H1 (cell line): Measurements from ENCODE around the gene ZNF582. TPM values are rescaled to one million over a fixed set of nuclear protein-coding genes. Genes with fewer than 3 reads are reported as not detected.

Experiments
- ASH2L ChIP-seq: fragments of 200-600, 300-600 bp; sonication (generic); IDR thresholded peaks from one replicate; pipeline ENCODE4 v1.7.1; 2017; ENCODE audit warnings: low read length
- CBX5 ChIP-seq: fragments of 300-800, 300-1000 bp; sonication (generic); IDR thresholded peaks from 2 replicates; pipeline ENCODE4 v1.7.1; 2016; ENCODE audit warnings: antibody characterized with exemption, low read length, low read depth
- CTBP2 ChIP-seq: IDR thresholded peaks from 2 replicates; pipeline ENCODE4 v1.7.0; 2011; ENCODE audit warnings: borderline replicate concordance, mild to moderate bottlenecking, moderate library complexity, mixed read lengths, low read length; ENCODE audit not compliant: insufficient read depth, insufficient read length
- EP300 ChIP-seq, 2 experiments: IDR thresholded peaks; 1 replicate in 1 of 2; 2 replicates in 1 of 2; pipeline ENCODE4 v1.6.1; 2011 to 2012; ENCODE audit warnings: low read depth in 2 of 2, low read length in 2 of 2, mild to moderate bottlenecking in 2 of 2, borderline replicate concordance in 1 of 2, inconsistent platforms in 1 of 2, moderate library complexity in 1 of 2
- GABPA ChIP-seq: IDR thresholded peaks from 2 replicates; pipeline ENCODE4 v1.6.1; 2011; ENCODE audit warnings: mild to moderate bottlenecking, low read length, moderate library complexity, borderline replicate concordance; ENCODE audit not compliant: insufficient read depth
- MAFK ChIP-seq: IDR thresholded peaks from 2 replicates; pipeline ENCODE4 v1.6.1; 2012; ENCODE audit warnings: low read depth, mild to moderate bottlenecking, improper control_type of control experiment, low read length
- NANOG ChIP-seq: IDR thresholded peaks from 2 replicates; pipeline ENCODE4 v1.6.1; 2011; ENCODE audit warnings: low read length, low read depth, mild to moderate bottlenecking, inconsistent platforms; ENCODE audit not compliant: insufficient read depth, poor library complexity, severe bottlenecking
- PHF8 ChIP-seq: fragments of 200-600 bp; sonication (generic); conservative IDR thresholded peaks from 2 replicates; pipeline ENCODE4 v1.7.1; 2012; ENCODE audit warnings: low read depth, mild to moderate bottlenecking, inconsistent platforms, low read length, moderate library complexity
- RFX5 ChIP-seq: IDR thresholded peaks from 2 replicates; pipeline ENCODE4 v1.6.1; 2011; ENCODE audit warnings: low read depth, low read length, improper control_type of control experiment, borderline replicate concordance
- RXRA ChIP-seq: IDR thresholded peaks from 2 replicates; pipeline ENCODE4 v1.6.1; 2011; ENCODE audit warnings: low read depth, mild to moderate bottlenecking, low read length, moderate library complexity; ENCODE audit not compliant: insufficient read depth
- SAP30 ChIP-seq: fragments of 300-600 bp; sonication (generic); IDR thresholded peaks from 2 replicates; pipeline ENCODE4 v1.7.1; 2012; ENCODE audit warnings: low read length, moderate library complexity, mild to moderate bottlenecking, inconsistent platforms; ENCODE audit not compliant: insufficient read depth, insufficient replicate concordance
- SIN3A ChIP-seq, 2 experiments: IDR thresholded peaks in 1 of 2; conservative IDR thresholded peaks in 1 of 2; 2 replicates each; pipeline ENCODE4 v1.6.1; 2011 to 2012; ENCODE audit warnings: low read length in 2 of 2, improper control_type of control experiment in 1 of 2, low read depth in 1 of 2, mild to moderate bottlenecking in 1 of 2
- SUZ12 ChIP-seq: fragments of 200-600 bp; sonication (generic); IDR thresholded peaks from 2 replicates; pipeline ENCODE4 v1.6.1; 2012; ENCODE audit warnings: mild to moderate bottlenecking, inconsistent platforms, low read length, moderate library complexity, mixed read lengths
- TAF7 ChIP-seq: optimal IDR thresholded peaks from 2 replicates; pipeline ENCODE3; 2011; ENCODE audit warnings: low read depth, mild to moderate bottlenecking, inconsistent platforms, low read length, moderate library complexity, borderline replicate concordance
- TCF12 ChIP-seq: IDR thresholded peaks from 2 replicates; pipeline ENCODE4 v1.6.1; 2011; ENCODE audit warnings: low read depth, mild to moderate bottlenecking, low read length
- YY1 ChIP-seq: IDR thresholded peaks from 2 replicates; pipeline ENCODE4 v1.6.1; 2011; ENCODE audit warnings: low read depth, mild to moderate bottlenecking, low read length
- polyA plus RNA-seq, 7 experiments: library from polyadenylated mRNA; depleted of rRNA in 3 of 7; stranded (reverse) in 5 of 7; unstranded in 2 of 7; fragments of >200 nt in 5 of 7; fragments of 200-250 nt in 2 of 7; gene quantifications; 1 replicate in 5 of 7; 2 replicates in 1 of 7; 4 replicates in 1 of 7; pipeline versions ENCODE4 v1.2.1 to v1.2.3, GENCODE V29; 2011 to 2013; ENCODE audit warnings: missing spikeins in 2 of 7, mixed read lengths in 2 of 7
- total RNA-seq: library from RNA; stranded (reverse); fragmentation: NEBNext Ultra II Directional; extraction: Animal tissue kit (Norgen Biotek cat#: 25700); gene quantifications from 2 replicates; pipeline ENCODE4 v1.2.1, GENCODE V29; 2021
- TF ChIP-seq, protein P1 (sequence below): IDR thresholded peaks from 2 replicates; pipeline ENCODE4 v1.6.1; 2011; ENCODE audit warnings: low read length, improper control_type of control experiment
- TF ChIP-seq, protein P2 (sequence below), 3 experiments: IDR thresholded peaks; 1 replicate in 2 of 3; 2 replicates in 1 of 3; pipeline versions ENCODE4 v1.5.1 to v1.6.1; 2011; ENCODE audit warnings: low read length in 3 of 3, mild to moderate bottlenecking in 3 of 3, inconsistent platforms in 2 of 3, low read depth in 1 of 3, moderate library complexity in 1 of 3; ENCODE audit not compliant: insufficient read depth in 1 of 3; ENCODE audit errors: control extremely low read depth in 1 of 3

The ZNF582 gene
- total and polyA plus RNA-seq, 2 of the 8 experiments (the other 6 are each of a cell fraction or from before 2014, with no cell fraction given) = 3.8 to 5.8 TPM

DNA sequence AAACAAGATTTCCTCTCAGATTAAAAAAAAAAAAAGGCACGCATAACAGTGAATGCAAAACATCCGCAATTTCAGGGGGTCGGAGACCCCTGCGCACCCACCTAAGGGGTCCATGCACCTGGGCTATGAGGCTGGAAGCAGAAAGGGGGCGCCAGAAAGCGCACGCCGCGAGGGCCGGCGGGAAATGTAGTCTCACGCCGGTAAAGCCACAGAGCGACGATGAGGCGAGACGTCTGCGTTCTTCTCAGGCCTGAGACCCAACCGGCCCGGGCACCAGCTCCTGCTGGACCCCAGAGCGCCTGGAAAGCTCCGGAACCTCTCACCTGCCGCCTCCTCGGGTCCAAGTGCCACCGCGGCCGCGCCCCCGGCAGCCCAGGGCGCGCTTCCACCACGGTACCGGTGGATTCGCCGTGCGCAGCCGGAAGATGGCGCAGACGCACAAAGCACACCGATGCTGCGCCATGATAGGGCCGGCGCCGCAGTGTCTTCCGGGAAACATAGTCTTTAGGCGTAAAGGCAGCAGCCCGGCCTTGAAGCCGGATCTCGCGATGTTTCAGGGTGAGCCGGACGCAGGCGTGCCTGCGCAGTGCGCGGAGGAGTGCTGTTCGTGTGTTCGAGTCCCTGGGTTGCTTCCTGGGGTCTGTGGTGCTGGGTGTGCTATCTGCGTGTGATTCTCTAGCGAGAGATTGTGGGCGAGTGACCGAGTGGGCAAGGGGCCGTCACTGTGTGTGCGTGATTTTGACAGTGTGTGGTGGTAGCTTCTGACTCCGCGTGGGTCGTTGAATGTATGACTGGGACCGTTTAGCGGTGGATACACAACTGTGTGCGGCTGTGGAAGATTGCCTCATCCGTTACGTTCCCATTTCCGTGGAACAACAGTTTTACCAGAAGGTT, at the start of gene ZNF582 (continued):
- TF ChIP-seq GABPA (0 out of 2 replicates have a peak, but pooled peaks have one; percentile 24), SUZ12 (no peak), RFX5 (no peak), RXRA (no peak), SAP30 (peak; percentile 44), CBX5 (no peak), TAF7 (peak; percentile 68), CTBP2 (no peak), NANOG (peak; percentile 2), PHF8 (peak; percentile 99), MAFK (no peak), ASH2L (peak; percentile 47), EP300 (IDR thresholded peaks at IDR 0.05; ENCODE audit: borderline replicate concordance in 1 of 2, low read depth in 2 of 2, low read length in 2 of 2) (no peak), TCF12 (0 out of 2 replicates have a peak, but pooled peaks have one; percentile 54), YY1 (peak; percentile 90), SIN3A (conservative IDR thresholded peaks at IDR 0.05 in 1 of 2, IDR thresholded peaks at IDR 0.05 in 1 of 2; ENCODE audit: low read depth in 1 of 2, low read length in 2 of 2) (no peak)
- TF ChIP-seq, protein P1, sequence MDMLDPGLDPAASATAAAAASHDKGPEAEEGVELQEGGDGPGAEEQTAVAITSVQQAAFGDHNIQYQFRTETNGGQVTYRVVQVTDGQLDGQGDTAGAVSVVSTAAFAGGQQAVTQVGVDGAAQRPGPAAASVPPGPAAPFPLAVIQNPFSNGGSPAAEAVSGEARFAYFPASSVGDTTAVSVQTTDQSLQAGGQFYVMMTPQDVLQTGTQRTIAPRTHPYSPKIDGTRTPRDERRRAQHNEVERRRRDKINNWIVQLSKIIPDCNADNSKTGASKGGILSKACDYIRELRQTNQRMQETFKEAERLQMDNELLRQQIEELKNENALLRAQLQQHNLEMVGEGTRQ = no peak
- TF ChIP-seq, protein P2, sequence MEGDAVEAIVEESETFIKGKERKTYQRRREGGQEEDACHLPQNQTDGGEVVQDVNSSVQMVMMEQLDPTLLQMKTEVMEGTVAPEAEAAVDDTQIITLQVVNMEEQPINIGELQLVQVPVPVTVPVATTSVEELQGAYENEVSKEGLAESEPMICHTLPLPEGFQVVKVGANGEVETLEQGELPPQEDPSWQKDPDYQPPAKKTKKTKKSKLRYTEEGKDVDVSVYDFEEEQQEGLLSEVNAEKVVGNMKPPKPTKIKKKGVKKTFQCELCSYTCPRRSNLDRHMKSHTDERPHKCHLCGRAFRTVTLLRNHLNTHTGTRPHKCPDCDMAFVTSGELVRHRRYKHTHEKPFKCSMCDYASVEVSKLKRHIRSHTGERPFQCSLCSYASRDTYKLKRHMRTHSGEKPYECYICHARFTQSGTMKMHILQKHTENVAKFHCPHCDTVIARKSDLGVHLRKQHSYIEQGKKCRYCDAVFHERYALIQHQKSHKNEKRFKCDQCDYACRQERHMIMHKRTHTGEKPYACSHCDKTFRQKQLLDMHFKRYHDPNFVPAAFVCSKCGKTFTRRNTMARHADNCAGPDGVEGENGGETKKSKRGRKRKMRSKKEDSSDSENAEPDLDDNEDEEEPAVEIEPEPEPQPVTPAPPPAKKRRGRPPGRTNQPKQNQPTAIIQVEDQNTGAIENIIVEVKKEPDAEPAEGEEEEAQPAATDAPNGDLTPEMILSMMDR (IDR thresholded peaks at IDR 0.05; ENCODE audit: control extremely low read depth in 1 of 3, insufficient read depth in 1 of 3, low read depth in 1 of 3, low read length in 3 of 3) = peak; percentile 74 to 90 (median 81)
